ENCODE results near the gene LHX3.

Gene LHX3

DNA sequence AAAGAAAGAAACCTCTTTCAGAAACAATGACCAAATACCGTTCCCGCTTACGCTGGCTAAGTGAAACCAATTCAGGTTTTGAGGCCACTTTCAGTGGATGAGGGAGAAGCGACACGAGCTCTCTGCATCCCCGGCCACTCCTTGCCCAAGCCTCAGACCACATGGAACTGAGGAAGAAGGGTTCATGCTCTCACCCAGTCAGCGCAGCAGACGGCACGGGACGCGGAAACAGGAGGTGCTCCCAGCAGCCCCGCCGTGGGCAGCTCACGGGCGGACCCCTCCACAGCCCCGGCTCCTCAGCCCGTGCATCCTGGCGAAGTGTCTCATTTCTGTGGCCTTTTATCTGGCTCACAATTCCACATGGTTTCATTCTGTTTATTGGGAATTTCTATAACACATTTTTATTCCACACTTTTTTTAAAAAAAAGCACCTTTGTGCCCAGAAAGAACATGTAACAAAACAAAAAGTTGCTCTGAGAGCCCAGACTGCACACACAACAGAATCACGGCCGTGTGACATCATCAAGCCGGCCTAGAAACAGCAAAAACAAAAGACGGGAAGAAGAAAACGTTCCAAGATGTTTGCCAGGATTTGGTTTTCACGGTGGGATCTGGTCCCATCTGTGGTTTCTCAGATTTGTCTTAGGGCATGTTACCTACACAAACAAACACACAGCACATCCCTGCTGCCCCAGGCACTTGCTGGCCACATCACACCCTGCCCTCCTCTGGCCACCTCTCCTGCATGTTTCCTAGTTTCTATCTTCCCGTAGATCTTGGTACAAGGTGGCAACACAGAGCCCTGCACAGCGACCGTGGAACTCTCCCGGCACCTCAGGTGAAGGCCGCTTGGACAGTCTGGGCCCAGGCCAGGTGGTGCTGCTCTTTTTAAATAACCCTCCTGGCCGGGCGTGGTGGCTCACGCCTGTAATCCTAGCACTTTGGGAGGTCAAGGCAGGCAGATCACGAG is 24.5 kb upstream of the LHX3 start:
- in situ Hi-C loops (cut with HindIII; ENCODE audit: low sequenced_read_pairs) = loop anchor here (10.0 kb wide), 1 partner anchor 75 kb away; no protein-coding TSS in a partner anchor

DNA sequence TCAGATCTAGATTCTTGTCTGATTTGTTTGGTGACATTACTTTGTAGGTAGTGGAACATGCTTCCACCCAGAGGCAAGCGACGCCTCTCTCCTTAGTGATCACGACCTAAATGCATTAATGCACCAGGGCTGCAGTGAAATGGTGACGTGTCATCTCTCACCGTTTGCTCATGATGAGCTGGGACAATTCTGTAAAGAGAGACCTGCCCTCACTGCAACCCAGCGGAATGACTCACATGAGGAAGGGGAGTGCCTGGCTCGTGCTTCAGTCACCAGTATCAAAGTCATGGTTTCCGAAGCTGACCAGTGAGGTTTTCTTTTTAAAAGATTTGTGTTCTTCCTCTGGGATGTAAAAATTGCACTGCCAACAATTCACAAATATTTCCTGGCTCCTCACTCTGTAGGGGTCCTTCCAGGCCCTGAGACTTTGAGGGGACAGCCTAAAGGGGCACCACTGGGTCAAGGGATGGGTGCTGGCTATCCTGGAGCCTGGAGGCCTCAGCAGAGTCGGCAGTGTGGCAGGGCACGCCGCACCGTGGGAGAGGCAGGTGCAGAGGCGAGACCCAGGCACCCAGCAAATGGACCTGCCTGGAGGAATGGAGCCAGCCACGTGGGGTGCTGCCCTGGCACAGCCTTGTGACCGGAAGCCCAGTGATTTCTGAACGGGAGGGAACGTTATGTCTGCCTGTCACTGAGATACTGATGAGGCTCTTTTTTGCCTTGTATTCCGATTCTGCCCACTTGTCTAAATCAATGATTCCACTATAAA is 23.4 kb upstream of the LHX3 start:
- in situ Hi-C loops (cut with HindIII; ENCODE audit: low sequenced_read_pairs) = loop anchor here (10.0 kb wide), 1 partner anchor 73 kb away; no protein-coding TSS in a partner anchor

DNA sequence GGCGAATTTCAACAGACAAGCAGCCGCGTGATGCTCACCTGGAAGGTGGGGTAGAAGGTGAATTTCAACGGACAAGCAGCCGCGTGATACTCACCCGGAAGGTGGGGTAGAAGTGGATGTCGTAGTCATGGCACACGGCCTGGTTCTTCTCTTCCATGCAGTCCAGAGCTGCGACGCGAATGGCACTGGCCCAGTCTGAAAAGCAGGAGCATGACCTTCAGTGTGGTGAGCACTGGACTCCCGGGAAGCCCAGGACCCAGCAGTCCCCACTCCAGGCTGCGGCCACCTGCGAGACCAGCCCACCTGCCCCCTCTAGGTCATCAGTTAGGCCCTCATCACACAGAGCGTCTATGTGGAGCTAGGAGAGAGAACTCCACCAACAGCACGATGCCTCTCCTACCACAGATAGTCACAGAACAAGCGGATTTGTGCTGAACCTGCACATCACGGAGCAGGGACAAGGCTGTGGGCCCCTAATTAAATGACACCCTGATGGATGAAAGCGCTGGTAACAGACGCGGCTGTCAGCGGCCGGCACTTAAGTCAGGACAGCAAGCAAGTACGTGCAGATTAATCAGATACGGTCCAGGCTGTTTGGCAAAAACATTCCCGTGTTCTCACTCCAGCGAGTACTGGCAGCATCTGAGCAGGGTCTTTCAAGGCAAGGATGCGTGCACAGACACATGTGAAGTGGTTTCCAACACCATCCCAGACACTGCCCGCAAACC is 21.9 kb upstream of the LHX3 start:
- in situ Hi-C loops (cut with HindIII; ENCODE audit: low sequenced_read_pairs) = loop anchor here (10.0 kb wide), 1 partner anchor 72 kb away; no protein-coding TSS in a partner anchor

DNA sequence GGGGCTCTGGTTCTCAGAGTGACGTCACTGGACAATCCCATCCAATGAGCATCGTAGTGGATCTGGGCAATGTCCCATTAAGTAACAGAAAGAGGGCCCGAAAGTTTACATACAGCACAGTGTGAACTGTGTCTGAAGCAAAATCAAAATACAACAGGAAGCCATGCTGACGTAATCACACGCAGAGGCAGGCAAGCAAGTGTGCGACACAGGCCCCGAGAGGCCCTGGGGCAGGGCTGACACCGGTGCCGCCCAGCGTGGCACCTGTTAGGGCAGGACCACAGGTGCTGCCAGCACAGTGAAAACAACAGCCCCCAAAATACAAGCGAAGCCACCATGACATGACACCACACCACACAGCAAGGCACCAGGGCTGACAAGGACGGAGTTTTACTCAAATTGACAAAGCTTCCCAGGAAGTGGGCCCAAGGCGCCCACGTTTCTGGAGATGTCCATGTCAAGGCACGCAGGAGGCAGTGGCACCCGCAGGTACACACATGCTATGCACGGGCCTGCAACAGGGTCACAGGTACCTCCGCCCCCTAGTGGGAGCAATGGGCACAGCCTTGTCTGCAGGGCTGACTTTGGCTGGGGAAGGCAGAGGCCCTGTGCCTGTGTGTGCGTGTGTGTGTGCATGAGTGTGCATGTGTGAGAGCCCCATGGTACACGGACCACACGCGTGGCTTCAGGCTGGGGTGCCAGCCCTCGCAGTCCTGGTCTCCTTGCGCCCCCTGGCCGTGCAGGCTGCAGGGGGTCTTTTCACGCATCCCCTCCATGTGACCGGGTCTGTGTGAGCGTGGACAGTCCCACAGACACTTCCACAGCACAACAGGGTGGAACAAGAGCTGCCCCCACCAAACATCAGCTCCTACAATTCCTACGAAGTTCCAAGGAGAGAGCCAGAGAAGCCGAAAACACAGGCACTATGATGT is 21.1 kb upstream of the LHX3 start:
- in situ Hi-C loops (cut with HindIII; ENCODE audit: low sequenced_read_pairs) = loop anchor here (10.0 kb wide), 1 partner anchor 71 kb away; no protein-coding TSS in a partner anchor

DNA sequence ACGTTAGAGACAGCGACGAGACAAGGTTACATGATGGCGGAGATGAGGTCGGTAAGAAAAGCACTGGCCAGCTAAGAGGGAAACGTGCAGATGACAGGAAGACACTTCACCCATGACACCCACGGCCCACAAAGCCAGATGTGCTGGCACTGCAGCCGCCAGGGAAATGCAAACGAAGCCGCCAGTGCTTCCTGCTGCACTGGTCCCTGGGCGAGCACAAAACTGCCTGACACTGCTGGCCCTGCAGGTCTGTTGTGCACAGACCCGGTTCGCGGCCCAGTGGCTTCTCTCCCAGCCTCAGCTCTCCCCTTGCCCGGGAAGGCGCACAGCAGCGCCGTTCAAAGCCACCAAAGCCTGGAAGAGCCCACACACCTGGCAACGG is 20.4 kb upstream of the LHX3 start:
- in situ Hi-C loops (cut with HindIII; ENCODE audit: low sequenced_read_pairs) = loop anchor here (10.0 kb wide), 1 partner anchor 71 kb away; no protein-coding TSS in a partner anchor

DNA sequence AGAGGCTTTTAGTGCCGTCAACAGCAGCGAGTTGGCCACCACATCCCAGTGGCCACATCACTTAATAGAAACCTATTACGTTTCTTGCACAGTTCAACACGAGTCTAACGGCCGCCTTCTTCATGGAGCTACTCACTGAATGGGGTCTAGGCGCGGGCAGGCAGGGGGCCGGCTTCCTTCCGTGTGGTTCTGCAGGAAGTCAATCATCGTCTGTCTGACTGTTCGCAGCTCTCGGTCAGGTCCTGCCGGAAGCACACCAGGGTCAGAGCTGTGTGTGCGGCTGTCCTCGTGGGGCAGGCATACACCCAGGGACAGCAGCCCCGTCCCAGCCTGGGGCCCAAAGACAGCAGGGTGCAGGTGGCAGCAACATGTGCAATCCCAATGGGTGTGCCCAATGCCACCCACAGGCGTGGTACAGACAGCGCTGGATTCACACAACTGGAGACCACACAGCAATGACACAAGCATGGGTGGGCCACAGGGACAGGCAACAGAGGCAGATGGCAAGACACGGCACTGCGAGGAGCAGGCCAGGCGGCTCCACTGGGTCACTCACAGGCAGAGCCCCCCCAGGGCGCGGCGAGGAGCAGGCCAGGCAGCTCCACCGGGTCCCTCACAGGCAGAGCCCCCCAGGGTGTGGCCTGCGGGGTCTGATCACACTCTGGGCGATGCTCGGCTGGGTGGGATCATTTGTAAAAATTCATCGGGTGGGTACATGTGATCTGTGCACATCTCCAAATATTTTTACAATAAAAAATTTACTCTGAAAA is 19.1 kb upstream of the LHX3 start:
- in situ Hi-C loops (cut with HindIII; ENCODE audit: low sequenced_read_pairs) = loop anchor here (10.0 kb wide), 1 partner anchor 69 kb away; no protein-coding TSS in a partner anchor

DNA sequence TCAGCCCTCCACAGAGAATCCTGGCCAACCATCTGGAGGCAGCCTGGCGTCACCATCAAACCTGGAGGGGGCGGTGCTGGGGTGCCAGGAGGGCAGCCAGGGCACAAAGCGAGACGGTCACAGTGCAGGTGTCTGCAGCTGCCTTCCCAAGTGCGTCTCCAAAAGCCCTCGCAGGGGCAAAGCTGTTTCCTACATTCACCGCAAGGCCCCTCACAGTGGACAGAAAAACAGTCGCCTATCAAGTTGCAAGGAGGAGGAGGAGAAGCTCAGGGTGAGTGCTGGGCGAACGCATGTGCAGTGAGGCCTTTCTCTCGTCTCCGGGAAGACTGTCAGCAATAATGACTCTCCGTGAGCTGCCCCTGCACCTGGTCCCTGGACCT is 18.0 kb upstream of the LHX3 start:
- in situ Hi-C loops (cut with HindIII; ENCODE audit: low sequenced_read_pairs) = loop anchor here (10.0 kb wide), 1 partner anchor 68 kb away; no protein-coding TSS in a partner anchor

DNA sequence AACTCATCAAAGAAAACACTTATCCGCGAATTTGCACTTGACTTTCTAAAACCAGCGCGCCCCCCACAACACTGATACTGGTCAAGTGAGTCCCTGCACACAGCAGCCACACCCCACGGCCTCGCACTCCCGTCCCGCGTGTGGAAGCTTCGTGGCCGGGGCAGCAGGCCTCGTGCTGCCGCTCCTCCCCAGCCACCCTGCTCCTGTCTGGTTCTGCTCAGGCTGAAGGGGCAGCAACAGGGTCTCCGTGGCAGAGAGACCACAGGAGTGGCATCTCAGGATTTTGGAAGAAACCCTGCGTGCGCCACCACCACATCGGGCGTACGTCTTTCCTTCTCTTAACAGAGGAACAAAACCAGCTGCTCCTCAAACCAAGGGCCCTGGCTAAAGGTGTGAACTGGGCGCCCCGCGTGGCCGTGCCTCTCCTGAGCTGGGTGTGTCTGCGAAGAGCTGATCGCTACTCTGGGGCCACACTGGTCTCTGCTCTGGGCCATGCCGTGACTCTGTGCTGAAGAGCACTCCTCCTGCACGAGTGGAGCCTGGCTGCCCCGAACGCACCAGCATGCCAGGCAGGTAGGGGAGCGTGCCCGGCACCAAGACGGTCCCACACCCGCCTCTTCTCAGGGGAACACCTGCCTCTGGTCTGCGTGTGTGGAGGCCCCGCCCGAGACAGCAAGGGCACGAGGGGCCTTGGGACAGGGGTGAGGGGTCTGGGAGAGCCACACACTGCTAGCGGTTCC is 17.4 kb upstream of the LHX3 start:
- in situ Hi-C loops (cut with HindIII; ENCODE audit: low sequenced_read_pairs) = loop anchor here (10.0 kb wide), 1 partner anchor 68 kb away; no protein-coding TSS in a partner anchor

DNA sequence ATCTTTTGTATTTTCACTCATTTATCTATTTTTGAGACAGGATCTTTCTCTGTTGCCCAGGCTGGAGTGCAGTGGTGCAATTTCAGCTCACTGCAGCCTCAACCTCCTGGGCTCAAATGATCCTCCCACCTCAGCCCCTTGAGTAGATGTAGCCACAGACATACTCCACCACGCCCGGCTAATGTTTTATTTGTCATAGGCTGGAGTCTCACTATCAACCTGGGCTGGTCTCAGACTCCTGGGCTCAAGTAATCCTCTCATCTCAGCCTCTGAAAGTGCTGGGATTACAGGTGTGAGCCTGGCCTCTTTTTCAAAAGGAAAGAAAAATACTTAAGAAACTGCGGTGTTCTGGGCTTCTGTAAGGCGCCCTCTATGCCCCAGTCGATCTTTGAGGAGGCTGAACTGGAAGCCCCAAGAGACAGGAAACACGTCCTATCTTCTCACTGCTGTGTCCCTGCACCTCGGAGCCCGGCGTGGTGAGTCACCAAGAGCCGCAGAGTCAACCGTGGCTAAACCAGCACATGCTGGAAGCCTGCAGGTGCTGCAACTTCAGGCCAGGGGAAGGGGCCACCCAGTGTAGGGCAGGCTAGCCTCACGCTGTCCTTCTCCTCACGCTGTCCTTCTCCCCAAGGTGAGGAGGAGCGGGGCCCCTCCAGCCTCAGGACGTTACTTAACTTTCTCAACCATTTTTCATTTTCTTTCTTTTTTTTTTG is 15.2 kb upstream of the LHX3 start:
- in situ Hi-C loops (cut with HindIII; ENCODE audit: low sequenced_read_pairs) = loop anchor here (10.0 kb wide), 1 partner anchor 65 kb away; no protein-coding TSS in a partner anchor

DNA sequence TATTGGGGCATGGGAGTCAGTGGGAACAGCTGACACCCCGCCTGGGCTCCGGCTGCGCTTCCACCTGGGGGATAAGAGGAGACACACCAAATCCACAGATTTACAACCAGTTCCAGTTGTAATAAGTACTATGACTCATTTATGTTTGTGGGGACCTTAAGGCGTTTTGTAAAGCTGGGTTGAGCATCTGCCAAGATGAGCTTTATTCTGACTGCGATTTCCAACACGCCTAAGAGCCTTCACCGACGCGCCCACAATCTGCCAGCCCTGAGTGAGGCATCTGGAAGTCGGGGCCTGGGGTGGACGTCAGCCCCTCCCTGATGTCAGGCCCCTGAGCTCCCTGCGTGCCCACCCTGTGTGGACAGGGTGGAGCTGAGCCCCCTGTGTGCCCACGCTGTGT is 14.3 kb upstream of the LHX3 start:
- in situ Hi-C loops (cut with HindIII; ENCODE audit: low sequenced_read_pairs) = no loop called here

DNA sequence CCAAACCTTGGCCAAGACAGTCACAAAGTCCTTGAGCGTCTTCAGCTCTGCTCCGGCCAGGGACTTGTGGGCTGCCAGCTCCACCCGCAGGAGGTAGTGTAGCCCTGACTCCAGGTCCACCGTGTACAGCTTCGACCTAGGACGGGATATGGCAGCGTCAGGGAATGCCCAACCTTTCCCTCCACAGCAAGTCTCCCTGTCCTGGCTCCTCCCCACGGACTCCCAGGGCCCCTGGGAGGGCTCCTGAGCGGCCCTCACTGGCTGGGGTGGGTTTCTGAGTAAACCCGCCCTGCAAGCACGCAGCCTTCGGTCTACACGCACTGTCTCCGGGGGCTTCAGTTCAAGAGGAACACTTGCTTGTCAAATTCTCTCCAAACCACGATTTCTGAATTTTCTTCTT is 13.7 kb upstream of the LHX3 start:
- in situ Hi-C loops (cut with HindIII; ENCODE audit: low sequenced_read_pairs) = no loop called here

DNA sequence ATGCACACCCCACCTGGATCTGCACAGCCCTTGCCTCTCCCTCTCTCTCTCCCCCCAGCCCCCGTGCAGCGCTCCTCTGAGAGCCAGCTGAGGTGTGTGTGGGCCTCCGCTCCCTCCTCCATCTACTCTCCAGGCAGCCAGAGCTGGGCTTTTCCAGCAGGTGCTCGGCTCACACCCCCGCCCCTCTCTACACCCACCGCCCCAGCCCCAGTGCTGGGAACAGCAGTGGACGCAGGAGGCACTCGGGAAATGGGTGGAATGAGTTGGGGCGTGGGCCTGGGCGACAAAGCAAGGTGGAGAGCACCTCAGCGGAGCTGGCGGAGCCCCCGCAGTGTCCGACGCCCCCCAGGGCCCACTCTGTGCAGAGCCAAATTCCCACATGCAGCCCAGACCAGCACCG is 13.3 kb upstream of the LHX3 start:
- in situ Hi-C loops (cut with HindIII; ENCODE audit: low sequenced_read_pairs) = no loop called here

DNA sequence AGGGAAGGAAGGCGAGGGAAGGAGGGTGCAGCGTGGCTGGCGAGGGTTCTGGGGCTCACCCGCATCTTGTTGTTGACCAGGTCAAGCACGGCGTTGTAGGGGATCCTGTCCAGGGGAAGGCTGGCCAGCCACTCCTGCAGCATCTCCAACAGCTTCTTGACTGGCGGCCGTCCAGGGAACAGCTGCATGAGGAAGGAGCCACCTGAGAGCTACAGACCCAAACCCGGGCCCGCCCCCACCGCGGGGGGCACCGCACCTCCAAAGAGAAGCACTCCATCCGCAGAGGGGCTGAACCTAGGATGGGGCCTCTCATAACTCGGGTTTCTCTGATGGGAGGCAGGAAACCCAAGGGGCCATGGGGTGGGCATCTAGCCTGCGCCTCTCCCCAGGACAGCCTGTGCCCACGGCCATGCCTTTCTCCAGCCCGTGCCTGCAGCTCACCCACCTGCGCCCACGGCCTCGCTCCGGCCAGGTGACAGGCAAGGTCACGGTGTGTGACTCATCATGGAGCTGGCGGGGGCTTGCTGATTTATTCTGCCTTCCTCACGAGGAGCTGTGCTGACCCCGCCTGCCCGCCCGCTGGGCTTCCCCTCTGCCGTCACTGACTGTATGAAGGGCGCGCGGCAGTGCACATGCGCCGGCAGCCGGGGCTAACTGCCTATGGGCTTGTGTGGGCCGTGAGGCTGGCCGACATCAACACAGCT is 11.8 kb upstream of the LHX3 start:
- in situ Hi-C loops (cut with HindIII; ENCODE audit: low sequenced_read_pairs) = no loop called here

DNA sequence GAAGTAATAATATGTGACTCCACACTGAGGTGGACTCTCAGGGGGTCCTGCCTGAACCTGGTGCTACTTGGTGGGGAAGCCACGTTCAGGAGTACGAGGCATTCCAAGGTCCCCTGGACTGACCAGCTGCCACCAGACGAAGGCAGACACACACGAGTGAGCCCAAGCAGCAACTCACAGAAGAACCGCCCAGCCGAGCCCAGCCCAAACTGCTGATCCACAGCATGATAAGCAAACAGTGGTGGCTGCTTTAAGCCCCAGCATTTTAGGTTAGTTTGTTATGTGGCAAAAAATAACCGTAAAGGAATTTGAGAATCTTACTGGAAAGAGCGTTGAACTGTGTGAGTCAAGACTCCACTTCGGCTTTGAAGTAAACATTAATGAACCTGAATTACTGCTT is 8.8 kb upstream of the LHX3 start:
- in situ Hi-C loops (cut with HindIII; ENCODE audit: low sequenced_read_pairs) = no loop called here

DNA sequence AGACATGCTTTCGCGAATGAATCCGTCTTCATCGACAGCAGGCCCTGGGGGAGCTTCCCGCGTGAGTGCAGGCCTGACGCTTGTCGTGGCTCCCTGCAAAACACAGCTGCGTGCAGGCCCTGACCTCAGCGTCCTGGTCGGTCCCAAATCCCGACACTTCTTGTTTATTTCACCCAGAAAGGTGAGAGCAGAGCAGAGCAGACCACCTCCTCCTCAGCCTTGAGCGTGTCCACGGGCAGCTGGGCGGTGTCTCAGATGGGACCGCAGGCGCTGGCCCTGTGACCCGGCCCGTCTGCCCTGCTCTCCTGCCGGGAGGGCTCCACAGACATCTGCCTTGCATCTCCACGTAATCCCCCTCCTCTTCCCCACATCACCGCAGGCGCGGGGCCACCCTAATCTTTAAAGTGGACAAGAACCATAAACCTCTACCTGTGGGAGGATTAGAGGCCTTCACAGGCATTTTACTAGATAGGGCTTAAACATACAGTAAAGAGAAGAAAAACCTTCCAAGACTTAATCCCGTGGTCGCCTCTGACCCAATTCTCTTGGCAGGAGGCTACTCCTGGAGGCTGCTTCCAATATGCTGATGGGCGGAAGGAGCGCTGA is 7.5 kb upstream of the LHX3 start:
- in situ Hi-C loops (cut with HindIII; ENCODE audit: low sequenced_read_pairs) = no loop called here
